H1 (cell line): ENCODE data around the gene LRP2BP. TPM values are rescaled to one million over a fixed set of nuclear protein-coding genes. Genes with fewer than 3 reads are reported as not detected.

Experiments
- CTCF ChIA-PET: fragments of 300-600 bp; sonication (Branson Sonifier 250); formaldehyde crosslinking; loops from one replicate; lab custom pipeline; 2021; ENCODE audit not compliant: partially characterized antibody; lab: Charles Lee
- POLR2A ChIA-PET: fragments of 300-600 bp; sonication (Branson Sonifier 250); formaldehyde crosslinking; loops from one replicate; lab custom pipeline; 2021; ENCODE audit warnings: inconsistent platforms; ENCODE audit not compliant: partially characterized antibody; lab: Charles Lee
- DNase-seq, 2 experiments: peaks; one replicate each; pipeline versions ENCODE4 v3.0.0 to v3.0.0-alpha.2; 2010 to 2022; ENCODE audit warnings: low spot score in 2 of 2, low read depth in 1 of 2, mixed read lengths in 1 of 2
- FAIRE-seq: peaks from 2 replicates; lab custom pipeline; 2011; peaks lifted over from hg19 to GRCh38; lab: Jason Lieb, UNC
- H2AFZ ChIP-seq: 2 replicates; pipeline ENCODE4 v1.8.1; 2012; ENCODE audit warnings: low read length, inconsistent platforms
- H2AK5ac ChIP-seq: 2 replicates; pipeline ENCODE4 v1.6.1; 2013; ENCODE audit warnings: low read depth, low read length
- H2BK120ac ChIP-seq: replicated peaks from 2 replicates; pipeline ENCODE3; 2013; ENCODE audit warnings: low read depth, low read length, inconsistent platforms
- H2BK12ac ChIP-seq: 2 replicates; pipeline ENCODE4 v1.6.1; 2013; ENCODE audit warnings: low read depth, low read length
- H2BK15ac ChIP-seq: 2 replicates; pipeline ENCODE4 v1.6.1; 2013; ENCODE audit warnings: low read length
- H2BK20ac ChIP-seq: 2 replicates; pipeline ENCODE4 v1.6.1; 2013; ENCODE audit warnings: low read length
- H2BK5ac ChIP-seq: 2 replicates; pipeline ENCODE4 v1.6.1; 2013; ENCODE audit warnings: low read depth, low read length
- H3K14ac ChIP-seq: 2 replicates; pipeline ENCODE4 v1.6.1; 2013; ENCODE audit warnings: inconsistent platforms; ENCODE audit not compliant: insufficient read length
- H3K18ac ChIP-seq: 2 replicates; pipeline ENCODE4 v1.6.1; 2013; ENCODE audit warnings: low read length; ENCODE audit errors: extremely low read depth
- H3K23ac ChIP-seq: 2 replicates; pipeline ENCODE4 v1.6.1; 2013; ENCODE audit warnings: inconsistent platforms; ENCODE audit not compliant: insufficient read length
- H3K23me2 ChIP-seq: 2 replicates; pipeline ENCODE4 v1.6.1; 2013; ENCODE audit warnings: low read depth, low read length
- H3K27ac ChIP-seq: 2 replicates; pipeline ENCODE4 v1.6.1; 2011; ENCODE audit warnings: low read depth, low read length, inconsistent platforms
- H3K27me3 ChIP-seq, 4 experiments: replicated peaks in 1 of 4; 1 replicate in 1 of 4; 2 replicates in 3 of 4; pipeline versions ENCODE4 v1.6.1 to v1.8.1; 2011 to 2013; ENCODE audit warnings: low read length in 3 of 4, mild to moderate bottlenecking in 3 of 4, inconsistent platforms in 2 of 4, mixed read lengths in 2 of 4, moderate library complexity in 1 of 4; ENCODE audit not compliant: control insufficient read depth in 3 of 4, insufficient read depth in 3 of 4; ENCODE audit errors: extremely low read depth in 1 of 4
- H3K36me3 ChIP-seq, 4 experiments: 2 replicates each; pipeline versions ENCODE4 v1.6.1 to v1.8.1; 2011 to 2013; ENCODE audit warnings: mild to moderate bottlenecking in 4 of 4, low read length in 3 of 4, moderate library complexity in 2 of 4, control low read depth in 1 of 4, inconsistent platforms in 1 of 4; ENCODE audit not compliant: insufficient read depth in 4 of 4, control insufficient read depth in 2 of 4
- H3K4ac ChIP-seq: replicated peaks from 2 replicates; pipeline ENCODE3; 2013; ENCODE audit warnings: low read length, low read depth, mixed read lengths, inconsistent platforms; ENCODE audit not compliant: insufficient read length
- H3K4me1 ChIP-seq, 4 experiments: replicated peaks in 1 of 4; 1 replicate in 1 of 4; 2 replicates in 3 of 4; pipeline versions ENCODE4 v1.6.1 to v1.8.1; 2011 to 2013; ENCODE audit warnings: low read length in 3 of 4, inconsistent platforms in 2 of 4, mixed read lengths in 1 of 4; ENCODE audit not compliant: insufficient read depth in 4 of 4, control insufficient read depth in 3 of 4
- H3K4me2 ChIP-seq, 2 experiments: 2 replicates each; pipeline versions ENCODE4 v1.6.1 to v1.8.1; 2011 to 2013; ENCODE audit warnings: low read depth in 2 of 2, low read length in 2 of 2, control low read depth in 1 of 2, inconsistent platforms in 1 of 2, mild to moderate bottlenecking in 1 of 2; ENCODE audit not compliant: insufficient read depth in 1 of 2
- H3K4me3 ChIP-seq, 4 experiments: fragments of 200-600, 300-600 bp in 1 of 4; sonication (generic), shearing (Covaris generic), sonication (Bioruptor Twin) in 1 of 4; 2 replicates each; pipeline versions ENCODE4 v1.5.1 to v1.8.1; 2011 to 2016; ENCODE audit warnings: low read length in 4 of 4, low read depth in 3 of 4, control low read depth in 2 of 4, inconsistent platforms in 2 of 4, mild to moderate bottlenecking in 2 of 4, mixed read lengths in 1 of 4, moderate library complexity in 1 of 4; ENCODE audit not compliant: insufficient read depth in 2 of 4; ENCODE audit errors: extremely low read depth in 1 of 4
- H3K56ac ChIP-seq: replicated peaks from 2 replicates; pipeline ENCODE3; 2013; ENCODE audit warnings: low read depth, mild to moderate bottlenecking, mixed read lengths, low read length, inconsistent platforms; ENCODE audit not compliant: insufficient read length
- H3K79me1 ChIP-seq: 2 replicates; pipeline ENCODE4 v1.6.1; 2013; ENCODE audit warnings: low read depth, low read length, control low read depth
- H3K79me2 ChIP-seq, 2 experiments: 2 replicates each; pipeline versions ENCODE4 v1.6.1 to v1.8.1; 2012 to 2013; ENCODE audit warnings: low read length in 2 of 2, mild to moderate bottlenecking in 2 of 2, inconsistent platforms in 1 of 2; ENCODE audit not compliant: insufficient read depth in 2 of 2, control insufficient read depth in 1 of 2
- H3K9ac ChIP-seq, 4 experiments: replicated peaks in 1 of 4; 1 replicate in 1 of 4; 2 replicates in 3 of 4; pipeline versions ENCODE4 v1.6.1 to v1.8.1; 2011 to 2013; ENCODE audit warnings: low read depth in 3 of 4, low read length in 3 of 4, control low read depth in 2 of 4, mild to moderate bottlenecking in 2 of 4, moderate library complexity in 2 of 4, inconsistent platforms in 1 of 4; ENCODE audit errors: extremely low read depth in 1 of 4
- H3K9me3 ChIP-seq, 2 experiments: 2 replicates each; pipeline versions ENCODE4 v1.6.1 to v1.8.1; 2012 to 2013; ENCODE audit warnings: mild to moderate bottlenecking in 2 of 2, moderate library complexity in 2 of 2, control low read depth in 1 of 2, inconsistent platforms in 1 of 2, low read depth in 1 of 2, low read length in 1 of 2, mixed read lengths in 1 of 2; ENCODE audit not compliant: insufficient read depth in 2 of 2
- H4K20me1 ChIP-seq, 2 experiments: replicated peaks in 1 of 2; 2 replicates each; pipeline versions ENCODE3 to v1.8.1; 2011 to 2013; ENCODE audit warnings: inconsistent platforms in 2 of 2, low read length in 2 of 2, mild to moderate bottlenecking in 1 of 2; ENCODE audit not compliant: insufficient read depth in 2 of 2, control insufficient read depth in 1 of 2
- H4K5ac ChIP-seq: 2 replicates; pipeline ENCODE4 v1.6.1; 2013; ENCODE audit warnings: low read length, low read depth, mixed read lengths, inconsistent platforms; ENCODE audit not compliant: insufficient read length
- H4K8ac ChIP-seq: 2 replicates; pipeline ENCODE4 v1.8.0; 2013; ENCODE audit warnings: mild to moderate bottlenecking, moderate library complexity, low read length, inconsistent platforms; ENCODE audit not compliant: insufficient read depth; ENCODE audit errors: extremely low read depth
- H4K91ac ChIP-seq: replicated peaks from 2 replicates; pipeline ENCODE3; 2013; ENCODE audit warnings: low read length, mixed read lengths, inconsistent platforms; ENCODE audit not compliant: insufficient read length
- RXRA ChIP-seq: IDR thresholded peaks from 2 replicates; pipeline ENCODE4 v1.6.1; 2011; ENCODE audit warnings: low read depth, mild to moderate bottlenecking, low read length, moderate library complexity; ENCODE audit not compliant: insufficient read depth
- SP2 ChIP-seq: IDR thresholded peaks from 2 replicates; pipeline ENCODE4 v1.6.1; 2012; ENCODE audit warnings: mild to moderate bottlenecking, low read length, inconsistent platforms
- whole genome bisulfite sequencing, 2 experiments: shearing (Covaris generic) in 1 of 2; methylation state at CpG; one replicate each; pipeline versions ENCODE4 v1.1.6 to v1.1.7; 2013 to 2015; ENCODE audit warnings: low lambda C conversion rate in 2 of 2, mixed read lengths in 2 of 2, inconsistent platforms in 1 of 2, low coverage in 1 of 2, missing lambda C conversion rate in 1 of 2; ENCODE audit not compliant: insufficient replicate concordance in 2 of 2, insufficient coverage in 1 of 2, insufficient read length in 1 of 2; ENCODE audit errors: extremely low coverage in 1 of 2, missing lambda C conversion rate in 1 of 2; 5-methylcytosine and 5-hydroxymethylcytosine counted together
- polyA plus RNA-seq, 7 experiments: library from polyadenylated mRNA; depleted of rRNA in 3 of 7; stranded (reverse) in 5 of 7; unstranded in 2 of 7; fragments of >200 nt in 5 of 7; fragments of 200-250 nt in 2 of 7; gene quantifications; 1 replicate in 5 of 7; 2 replicates in 1 of 7; 4 replicates in 1 of 7; pipeline versions ENCODE4 v1.2.1 to v1.2.3, GENCODE V29; 2011 to 2013; ENCODE audit warnings: missing spikeins in 2 of 7, mixed read lengths in 2 of 7
- total RNA-seq: library from RNA; stranded (reverse); fragmentation: NEBNext Ultra II Directional; extraction: Animal tissue kit (Norgen Biotek cat#: 25700); gene quantifications from 2 replicates; pipeline ENCODE4 v1.2.1, GENCODE V29; 2021

LRP2BP gene
- total and polyA plus RNA-seq, 2 of the 8 experiments (the other 6 are each of a cell fraction or from before 2014, with no cell fraction given): 0.12 to 0.30 TPM

- no peak for DNase-seq
- no peak overlapping the region for H2BK12ac ChIP-seq
- no peaks in the 10 kb centered on the region for H4K20me1 ChIP-seq
- no peaks in the 10 kb centered on the region for H3K27me3 ChIP-seq
- H3K4me1 ChIP-seq: peaks cover 0 to 3% (median 1%) of the 10 kb centered on the region in 4 experiments; a peak in 3 of 7 replicates
- H3K4ac ChIP-seq: no peak overlapping the region
- H2AK5ac ChIP-seq: no peak overlapping the region
- H3K4me3 ChIP-seq: no peak overlapping the region
- FAIRE-seq: no peak
- WGBS, 2 experiments: 85% methylated on average over 6 of the region's 6 CpGs; no CpG with 5 or more reads in 1 of the 2 experiments
- H2AFZ ChIP-seq: no peak overlapping the region
- no peak overlapping the region for H2BK15ac ChIP-seq
- no peaks in the 10 kb centered on the region for H3K79me2 ChIP-seq
- H2BK120ac ChIP-seq: no peak overlapping the region
- H4K8ac ChIP-seq: no peak overlapping the region
- H3K23ac ChIP-seq: no peak overlapping the region
- CTCF ChIA-PET: interaction anchor here (0.7 to 1.1 kb wide), 3 partner anchors 11 to 258 kb away, joined by 3 read pairs; no protein-coding TSS in a partner anchor
- H2BK5ac ChIP-seq: no peak overlapping the region
- H4K5ac ChIP-seq: no peak overlapping the region
- no peaks in the 10 kb centered on the region for H3K79me1 ChIP-seq
- H3K18ac ChIP-seq: no peak overlapping the region
- no peak overlapping the region for H3K4me2 ChIP-seq
- no peak overlapping the region for H3K14ac ChIP-seq
- H3K56ac ChIP-seq: no peak overlapping the region
- no peaks in the 10 kb centered on the region for H3K9me3 ChIP-seq
- no peak overlapping the region for H4K91ac ChIP-seq
- no peak overlapping the region for H3K9ac ChIP-seq
- H3K23me2 ChIP-seq: no peaks in the 10 kb centered on the region
- peaks cover 0 to 22% (median 7%) of the 10 kb centered on the region in 4 experiments; a peak in 6 of 8 replicates for H3K36me3 ChIP-seq
- TF ChIP-seq RXRA (no peak), SP2 (no peak)
- POLR2A ChIA-PET: no interaction called here
- no peak overlapping the region for H2BK20ac ChIP-seq
- H3K27ac ChIP-seq: no peak overlapping the region
These were observed 50.8 kb downstream of the LRP2BP start for GRCh38 chr4:185344743-185345538.
